GM18951 (cell line): ENCODE results near the gene PEX11A.

Source experiments
- POLR2A ChIP-seq: IDR thresholded peaks from 4 replicates; pipeline ENCODE4 v1.6.1; 2011; ENCODE audit warnings: mild to moderate bottlenecking; ENCODE audit not compliant: insufficient read length, insufficient read depth; ENCODE audit errors: extremely low read depth
- in situ Hi-C: fragments of 300-500 bp; cut with MboI; formaldehyde crosslinking; loops from one replicate; pipeline ENCODE4 v1.12.0; 2022; ENCODE audit warnings: low sequenced_read_pairs, mixed read lengths, inconsistent platforms; ENCODE audit not compliant: unreplicated experiment

Gene PEX11A

GRCh38 chr15:89659295-89659694, 31.3 kb downstream of the PEX11A start:
- no peak for TF ChIP-seq POLR2A
- in situ Hi-C loops, result no loop called here

GRCh38 chr15:89657686-89658200, 32.8 kb downstream of the PEX11A start:
- no peak for TF ChIP-seq POLR2A
- in situ Hi-C loops, result no loop called here

GRCh38 chr15:89656116-89656815, 34.3 kb downstream of the PEX11A start:
- in situ Hi-C loops, result no loop called here

GRCh38 chr15:89654847-89655805, 35.4 kb downstream of the PEX11A start, which contains the start of gene KIF7:
TSS of gene KIF7 (minus strand) at chr15:89655467. CDS start at chr15:89652930, 2,537 bp downstream.
- no peak for TF ChIP-seq POLR2A
- in situ Hi-C loops, result no loop called here

More at GRCh38 chr15:89656116-89656815, 34.3 kb downstream of the PEX11A start:
- no peak for TF ChIP-seq POLR2A

GRCh38 chr15:89654301-89654761, 36.2 kb downstream of the PEX11A start:
- TF ChIP-seq POLR2A, result no peak

GRCh38 chr15:89653578-89653977, 37.0 kb downstream of the PEX11A start:
- no peak for TF ChIP-seq POLR2A
- in situ Hi-C loops, result no loop called here

More at GRCh38 chr15:89654301-89654761, 36.2 kb downstream of the PEX11A start:
- in situ Hi-C loops, result no loop called here

- in situ Hi-C loops, result no loop called here
- TF ChIP-seq POLR2A, result no peak
These were observed 37.9 kb downstream of the PEX11A start for GRCh38 chr15:89652666-89653065.

GRCh38 chr15:89652131-89652530, 38.4 kb downstream of the PEX11A start:
- in situ Hi-C loops, result no loop called here
- no peak for TF ChIP-seq POLR2A

GRCh38 chr15:89649716-89650115, 40.8 kb downstream of the PEX11A start:
- in situ Hi-C loops, result no loop called here
- TF ChIP-seq POLR2A, result no peak

- TF ChIP-seq POLR2A, result no peak
- in situ Hi-C loops, result no loop called here
These were observed 41.4 kb downstream of the PEX11A start for GRCh38 chr15:89649013-89649625.

- TF ChIP-seq POLR2A, result no peak
- in situ Hi-C loops, result no loop called here
These were observed 42.2 kb downstream of the PEX11A start for GRCh38 chr15:89648106-89649012.
